Bronchial epithelial cell (primary cell): Measurements from ENCODE around the gene IKZF1. TPM values are rescaled to one million over a fixed set of nuclear protein-coding genes. Genes with fewer than 3 reads are reported as not detected.

Experiments
- DNase-seq: peaks from one replicate; pipeline ENCODE4 v3.0.0-alpha.2; 2010; ENCODE audit warnings: low read depth
- FAIRE-seq: peaks from 2 replicates; lab custom pipeline; 2011; peaks lifted over from hg19 to GRCh38; lab: Jason Lieb, UNC
- H3K27me3 ChIP-seq: 2 replicates; pipeline ENCODE4 v1.5.1; 2011; ENCODE audit warnings: low read length; ENCODE audit not compliant: control insufficient read depth, insufficient read depth
- H3K36me3 ChIP-seq: 2 replicates; pipeline ENCODE4 v1.5.1; 2011; ENCODE audit warnings: low read length; ENCODE audit not compliant: control insufficient read depth, insufficient read depth
- H3K4me3 ChIP-seq: 2 replicates; pipeline ENCODE4 v1.5.1; 2011; ENCODE audit warnings: mild to moderate bottlenecking, low read depth, low read length, control low read depth
- total RNA-seq: library from RNA; depleted of rRNA; stranded (reverse); fragments of >200 nt; gene quantifications from 2 replicates; pipeline ENCODE4 v1.2.1, GENCODE V29; 2014
- TF ChIP-seq, protein P1 (sequence below): IDR thresholded peaks from 2 replicates; pipeline ENCODE4 v1.5.1; 2011; ENCODE audit warnings: mild to moderate bottlenecking, moderate library complexity, low read length, control low read depth, inconsistent platforms; ENCODE audit not compliant: insufficient read depth, severe bottlenecking

Gene IKZF1
- total RNA-seq, 1 donor from 2014 or later, result not detected

DNA sequence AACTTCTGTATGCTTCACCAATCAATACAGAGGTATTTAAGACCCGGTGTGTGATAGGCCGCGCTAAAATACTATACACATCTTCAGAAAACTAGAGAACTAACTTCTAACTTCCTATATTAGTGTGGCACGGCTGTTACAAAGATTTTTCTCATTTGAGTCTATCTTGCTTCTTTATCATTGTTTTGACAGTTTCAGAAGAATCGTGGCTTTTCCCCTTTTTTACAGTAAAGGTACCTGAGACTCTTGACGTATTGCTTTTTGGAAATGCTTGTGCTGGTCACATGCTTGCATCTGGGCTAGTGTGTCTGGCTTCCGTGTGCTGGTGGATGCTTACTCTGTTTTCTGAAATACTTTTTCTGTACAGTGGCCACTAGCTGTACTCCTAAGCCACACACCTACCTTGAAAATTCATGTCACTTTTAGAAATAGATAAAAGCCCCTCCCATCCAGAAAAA lies 12.7 kb downstream of the IKZF1 start:
- H3K4me3 ChIP-seq, result no peak overlapping the region
- TF ChIP-seq, protein P1, sequence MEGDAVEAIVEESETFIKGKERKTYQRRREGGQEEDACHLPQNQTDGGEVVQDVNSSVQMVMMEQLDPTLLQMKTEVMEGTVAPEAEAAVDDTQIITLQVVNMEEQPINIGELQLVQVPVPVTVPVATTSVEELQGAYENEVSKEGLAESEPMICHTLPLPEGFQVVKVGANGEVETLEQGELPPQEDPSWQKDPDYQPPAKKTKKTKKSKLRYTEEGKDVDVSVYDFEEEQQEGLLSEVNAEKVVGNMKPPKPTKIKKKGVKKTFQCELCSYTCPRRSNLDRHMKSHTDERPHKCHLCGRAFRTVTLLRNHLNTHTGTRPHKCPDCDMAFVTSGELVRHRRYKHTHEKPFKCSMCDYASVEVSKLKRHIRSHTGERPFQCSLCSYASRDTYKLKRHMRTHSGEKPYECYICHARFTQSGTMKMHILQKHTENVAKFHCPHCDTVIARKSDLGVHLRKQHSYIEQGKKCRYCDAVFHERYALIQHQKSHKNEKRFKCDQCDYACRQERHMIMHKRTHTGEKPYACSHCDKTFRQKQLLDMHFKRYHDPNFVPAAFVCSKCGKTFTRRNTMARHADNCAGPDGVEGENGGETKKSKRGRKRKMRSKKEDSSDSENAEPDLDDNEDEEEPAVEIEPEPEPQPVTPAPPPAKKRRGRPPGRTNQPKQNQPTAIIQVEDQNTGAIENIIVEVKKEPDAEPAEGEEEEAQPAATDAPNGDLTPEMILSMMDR, result no peak
- peaks cover 4% of the 10 kb centered on the region for H3K27me3 ChIP-seq
- no peaks in the 10 kb centered on the region for H3K36me3 ChIP-seq
- no peak for FAIRE-seq
- no peak for DNase-seq

DNA sequence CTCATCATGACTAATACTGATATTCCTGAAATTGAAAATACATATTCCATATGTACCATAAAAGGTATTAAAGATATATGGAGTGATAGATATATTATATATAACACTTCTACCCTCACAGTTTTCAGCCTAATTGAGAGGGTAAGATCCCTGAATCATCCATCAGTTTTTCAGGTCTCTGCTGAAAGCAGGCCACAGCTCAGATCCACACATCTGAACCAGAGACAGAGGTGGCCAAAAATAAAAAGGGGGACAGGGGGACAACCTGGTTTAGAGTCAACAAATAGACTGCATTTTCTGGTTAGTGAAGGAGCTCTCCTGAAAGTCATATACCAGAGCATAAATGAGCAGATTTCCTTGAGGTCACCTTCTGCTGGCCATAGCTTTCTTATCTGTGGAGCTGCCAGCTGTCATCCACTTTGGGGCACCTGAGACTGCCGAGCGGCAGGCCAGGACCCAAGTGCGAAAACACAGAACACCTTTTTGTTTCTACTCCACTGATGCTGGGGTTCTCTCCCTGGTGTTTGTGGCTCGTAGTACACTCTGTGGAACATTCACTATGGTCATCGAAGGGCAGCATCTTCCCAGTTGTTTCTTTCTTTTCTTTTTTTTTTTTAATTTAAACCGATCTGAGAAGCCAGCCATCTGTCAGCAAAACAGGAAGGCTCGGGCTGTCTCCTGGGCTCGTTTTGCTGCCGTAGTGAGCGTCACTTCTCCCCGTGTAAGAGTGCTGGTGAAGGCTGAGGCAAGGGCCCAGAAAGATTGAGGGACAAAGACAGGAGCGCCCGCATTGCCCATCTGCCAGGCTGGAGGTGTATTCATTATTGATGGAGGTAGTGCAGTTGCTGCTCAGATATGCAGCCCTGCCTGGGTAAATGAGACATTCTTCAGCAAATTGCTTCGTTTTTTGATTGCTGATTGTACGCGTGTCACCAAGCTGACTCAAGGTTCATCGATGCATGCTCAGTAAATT lies 13.5 kb downstream of the IKZF1 start:
- FAIRE-seq (no peak), DNase-seq (no peak)
- H3K36me3 ChIP-seq, result no peaks in the 10 kb centered on the region
- H3K27me3 ChIP-seq, result peaks cover 4% of the 10 kb centered on the region
- no peak overlapping the region for H3K4me3 ChIP-seq
- TF ChIP-seq, protein P1, result no peak

DNA sequence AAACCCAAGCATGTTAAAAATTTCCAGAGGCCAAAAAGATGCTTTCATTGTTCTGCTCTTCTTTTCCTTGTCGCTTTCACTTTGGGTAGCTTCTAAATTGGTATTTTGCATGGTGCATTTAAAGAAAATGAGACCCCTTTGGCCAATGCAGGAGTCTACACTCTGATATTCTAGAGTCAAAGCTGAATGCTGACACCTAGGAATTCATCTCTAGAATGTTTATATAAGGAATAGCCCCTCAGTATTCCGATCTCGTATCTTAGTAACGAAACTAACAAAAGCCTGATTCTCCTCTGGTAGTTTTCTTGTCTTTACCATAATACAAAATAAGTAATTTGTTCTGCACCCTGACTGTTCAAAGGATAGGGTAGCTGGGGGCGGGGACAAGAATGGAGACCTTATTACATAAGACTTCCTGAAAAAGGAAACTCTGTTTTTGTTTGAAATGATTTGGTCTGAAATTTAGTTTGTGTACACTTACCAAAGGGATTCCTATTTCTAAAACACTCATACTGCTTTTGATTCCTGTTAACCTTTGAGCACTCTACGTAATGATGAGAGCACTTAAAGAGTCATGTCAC lies 17.1 kb downstream of the IKZF1 start:
- Histone ChIP-seq H3K4me3 (no peak overlapping the region), H3K27me3 (no peaks in the 10 kb centered on the region), H3K36me3 (no peaks in the 10 kb centered on the region)
- TF ChIP-seq, protein P1, result no peak
- DNase-seq (no peak), FAIRE-seq (no peak)

DNA sequence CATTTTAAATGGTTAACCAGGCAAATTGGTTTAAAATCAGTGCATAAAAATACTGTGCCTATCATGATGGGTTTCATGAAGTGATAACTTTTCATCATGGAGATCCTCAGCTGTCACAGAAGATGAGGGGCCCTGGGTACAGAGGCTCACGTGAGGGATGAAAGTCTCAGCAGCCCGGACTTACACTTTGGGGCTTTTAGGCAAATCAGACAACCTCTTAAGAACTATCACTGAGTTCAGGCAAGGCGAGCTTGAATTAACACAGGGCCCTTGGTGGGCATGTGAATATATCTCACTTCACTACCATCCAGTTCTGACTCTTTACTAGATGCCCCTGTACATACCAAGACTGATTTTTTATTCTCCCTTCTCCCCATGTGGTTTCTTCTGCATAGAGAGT lies 19.6 kb downstream of the IKZF1 start:
- TF ChIP-seq, protein P1, result no peak
- DNase-seq (no peak), FAIRE-seq (no peak)
- Histone ChIP-seq H3K27me3 (no peaks in the 10 kb centered on the region), H3K4me3 (no peak overlapping the region), H3K36me3 (no peaks in the 10 kb centered on the region)

DNA sequence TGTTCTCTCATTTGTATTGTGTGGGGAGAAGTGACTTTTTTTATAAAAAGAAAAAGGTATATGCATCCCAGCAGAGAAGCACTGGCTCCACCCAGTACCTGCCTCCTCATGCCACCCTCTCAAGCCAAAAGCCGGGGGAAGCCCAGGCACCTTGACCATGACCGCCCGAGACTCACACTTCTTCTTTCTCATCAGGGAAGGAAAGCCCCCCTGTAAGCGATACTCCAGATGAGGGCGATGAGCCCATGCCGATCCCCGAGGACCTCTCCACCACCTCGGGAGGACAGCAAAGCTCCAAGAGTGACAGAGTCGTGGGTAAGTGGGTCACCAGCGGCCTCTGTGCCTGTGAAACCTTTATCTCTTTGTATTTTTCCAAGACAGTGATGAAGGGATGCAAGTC lies 22.9 kb downstream of the IKZF1 start:
- H3K4me3 ChIP-seq, result no peak overlapping the region
- FAIRE-seq (no peak), DNase-seq (no peak)
- H3K27me3 ChIP-seq, result no peaks in the 10 kb centered on the region
- TF ChIP-seq, protein P1, result no peak
- no peaks in the 10 kb centered on the region for H3K36me3 ChIP-seq
